Glomerular visceral epithelial cell (primary cell): ENCODE measurements around the gene MAPK6.
"Not testable (repeated sequence)": the region's sequence is repeated elsewhere in the genome, so short reads cannot be mapped to it uniquely, and the experiment has no call there.

Experiments used
- DNase-seq: peaks from one replicate; pipeline ENCODE4 v3.0.0-alpha.2; 2016; ENCODE audit errors: extremely low spot score

Gene MAPK6

GRCh38 chr15:52018693-52019393 is at the start of gene MAPK6:
TSS of gene MAPK6 (plus strand) at chr15:52019219. CDS start at chr15:52046461, 27,242 bp downstream.
- peak; percentile 97 for DNase-seq

GRCh38 chr15:51969728-51970127 is 49.3 kb upstream of the MAPK6 start:
- DNase-seq, result no peak

DNA sequence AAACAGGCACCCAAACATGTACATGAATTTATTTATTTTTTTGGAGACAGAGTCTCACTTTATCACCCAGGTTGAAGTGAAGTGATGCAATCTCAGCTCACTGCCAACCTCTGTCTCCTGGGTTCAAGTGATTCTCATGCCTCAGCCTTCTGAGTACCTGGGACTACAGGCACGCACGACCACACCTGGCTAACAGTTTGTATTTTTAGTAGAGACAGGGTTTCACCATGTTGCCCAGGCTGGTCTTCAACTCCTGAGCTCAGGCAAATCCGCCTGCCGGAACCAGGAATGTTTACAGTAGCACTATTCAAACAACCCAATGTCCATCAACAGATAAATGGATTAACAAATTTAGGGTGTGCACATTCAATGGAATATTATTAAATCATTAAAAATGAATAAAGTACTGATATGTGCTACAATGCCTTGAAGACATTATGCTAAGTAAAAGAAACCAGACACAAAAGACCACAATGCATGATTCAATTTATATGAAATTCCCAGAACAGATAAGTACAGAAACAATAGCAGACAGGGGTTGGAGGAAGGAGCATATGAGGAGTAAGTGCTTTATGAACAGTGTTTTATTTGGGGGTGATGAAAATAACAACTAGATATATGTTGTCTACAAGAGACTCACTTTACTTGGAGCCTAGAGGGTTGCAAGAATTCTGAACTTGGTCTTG is 48.7 kb upstream of the MAPK6 start:
- no peak for DNase-seq

DNA sequence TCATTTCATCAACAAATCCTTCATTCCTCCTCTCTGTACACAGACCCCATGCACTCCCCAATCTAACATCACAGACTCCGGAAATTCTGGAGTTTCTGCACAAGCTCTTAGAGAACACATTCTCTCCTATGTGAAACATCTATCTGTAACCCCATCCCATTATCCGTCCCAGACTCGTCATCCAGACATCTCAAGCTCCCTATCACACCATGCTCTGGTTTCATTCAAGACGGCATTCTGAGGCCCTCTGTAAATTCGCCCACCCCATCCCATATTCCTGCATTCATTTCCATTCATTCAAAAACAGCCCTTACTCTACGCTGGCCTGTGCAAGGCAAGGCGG is 48.0 kb upstream of the MAPK6 start:
- no peak for DNase-seq

GRCh38 chr15:51971375-51972133 is 47.5 kb upstream of the MAPK6 start, which contains the start of gene LEO1:
TSS of gene LEO1 (minus strand) at chr15:51971778. CDS start at chr15:51971745, 33 bp downstream.
- peak; percentile 96 for DNase-seq

GRCh38 chr15:51973220-51973619 is 45.8 kb upstream of the MAPK6 start:
- DNase-seq, result no peak

GRCh38 chr15:51973775-51974174 is 45.2 kb upstream of the MAPK6 start:
- no peak for DNase-seq

GRCh38 chr15:51982013-51982769 is 36.8 kb upstream of the MAPK6 start:
- peak; percentile 70 for DNase-seq

DNA sequence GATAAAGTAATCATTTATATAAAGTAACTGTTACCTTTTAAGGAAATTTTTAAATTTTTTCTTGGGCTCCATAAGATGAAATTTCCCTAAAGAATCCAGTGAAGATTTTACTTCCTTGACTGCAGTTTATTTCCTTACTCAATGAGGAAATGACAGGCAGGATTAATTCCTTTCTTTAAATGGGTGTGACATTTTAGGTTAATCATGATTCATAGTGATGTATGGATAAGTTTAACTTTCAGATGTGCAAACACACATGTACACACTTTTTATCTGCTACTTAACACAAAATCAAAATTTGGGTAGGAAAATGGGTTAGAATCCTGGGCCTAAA is 36.3 kb upstream of the MAPK6 start:
- no peak for DNase-seq

- no peak for DNase-seq
These were observed 27.9 kb upstream of the MAPK6 start for GRCh38 chr15:51991141-51991540.

DNA sequence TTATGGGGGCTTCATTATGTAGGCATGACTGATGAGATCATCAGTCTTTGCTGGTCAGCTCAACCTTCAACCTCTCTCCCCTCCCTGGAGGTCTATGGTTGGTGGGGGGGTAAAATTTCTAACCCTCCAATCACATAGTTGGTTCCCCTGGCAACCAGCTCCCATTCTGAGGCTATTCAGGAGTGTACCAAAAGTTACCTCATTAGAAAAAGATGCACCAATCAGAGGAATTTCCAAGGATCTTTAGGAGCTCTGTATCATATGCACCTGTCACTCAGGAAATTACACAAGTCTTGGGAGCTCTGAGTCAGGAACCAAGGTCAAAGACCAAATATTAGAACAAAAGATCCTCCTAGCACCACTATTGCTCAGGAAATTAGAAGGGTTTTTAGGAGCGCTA is 26.1 kb upstream of the MAPK6 start:
- no peak for DNase-seq

DNA sequence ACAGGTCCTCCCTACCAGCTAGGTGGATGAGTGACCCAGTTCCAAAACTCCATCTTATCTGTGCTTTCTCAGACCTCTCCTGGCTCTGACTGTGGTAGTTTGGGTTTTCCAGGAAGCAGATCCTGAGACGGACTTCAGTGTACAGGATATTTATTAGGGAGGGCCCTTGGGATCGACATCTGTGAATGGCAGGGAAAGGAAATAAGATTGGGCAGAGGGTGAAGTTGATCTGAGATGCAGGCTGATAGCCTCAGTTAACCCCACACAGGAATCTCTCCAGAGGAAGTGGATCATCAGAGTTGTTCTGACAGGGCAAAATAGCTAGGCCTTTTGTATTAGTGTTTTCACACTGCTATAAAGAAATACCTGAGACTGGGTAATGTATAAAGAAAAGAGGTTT is 16.7 kb upstream of the MAPK6 start:
- no peak for DNase-seq

DNA sequence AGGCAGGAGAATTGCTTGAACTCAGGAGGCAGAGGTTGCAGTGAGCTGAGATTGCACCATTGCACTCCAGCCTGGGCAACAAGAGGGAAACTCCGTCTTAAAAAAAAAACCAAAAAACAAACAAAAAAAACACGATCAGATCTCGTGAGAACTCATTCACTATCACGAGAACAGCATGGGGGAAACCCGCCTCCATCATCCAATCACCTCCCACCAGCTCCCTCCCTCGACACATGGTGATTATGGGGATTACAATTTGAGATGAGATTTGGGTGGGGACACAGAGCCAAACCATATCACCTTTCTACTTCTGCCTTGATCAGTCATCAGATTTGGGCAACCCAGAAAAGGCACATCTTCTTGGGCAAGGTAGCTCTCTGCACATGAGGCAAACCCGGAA is 15.9 kb upstream of the MAPK6 start:
- DNase-seq, result not testable (repeated sequence)

DNA sequence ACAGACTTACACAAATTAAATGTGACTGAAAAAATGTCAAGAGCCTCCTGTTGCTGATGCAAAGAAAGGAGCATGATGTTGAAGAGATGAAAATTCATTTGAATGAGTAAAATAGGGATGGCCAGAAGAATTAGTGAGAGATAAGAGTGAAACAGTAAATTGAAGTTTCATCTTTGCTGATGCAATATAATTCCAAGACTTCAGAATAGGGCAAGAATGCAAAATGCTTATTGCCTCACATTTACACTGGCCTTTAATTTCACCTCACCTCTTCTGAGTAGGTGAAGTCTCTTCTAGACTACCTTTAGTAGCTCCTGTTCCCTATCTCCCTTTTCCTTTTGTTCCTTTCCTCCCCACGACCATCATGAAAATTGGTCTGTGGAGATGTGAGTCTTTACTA is 15.3 kb upstream of the MAPK6 start:
- DNase-seq, result no peak

DNA sequence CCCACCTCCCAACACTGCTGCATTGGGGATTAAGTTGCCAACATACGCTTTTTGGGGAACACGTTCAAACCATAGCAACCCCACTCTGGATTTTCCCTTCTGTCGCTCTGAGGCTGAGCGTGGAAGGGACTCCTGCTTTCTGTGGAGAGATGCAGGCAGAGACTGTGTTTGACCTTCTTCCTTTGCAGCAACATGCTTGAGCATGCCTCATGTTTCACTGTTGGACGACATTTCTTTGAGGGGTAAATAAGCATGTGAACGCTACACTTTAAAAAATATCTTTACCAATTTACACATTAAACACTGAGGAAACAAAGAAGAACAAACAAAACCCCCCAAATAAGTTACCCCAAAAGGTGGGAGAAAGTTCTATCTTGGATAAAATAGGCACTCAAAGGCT is 14.2 kb upstream of the MAPK6 start:
- no peak for DNase-seq

- no peak for DNase-seq
These were observed 13.0 kb upstream of the MAPK6 start for GRCh38 chr15:52005748-52006701.

GRCh38 chr15:52006702-52007340 is 12.2 kb upstream of the MAPK6 start:
- DNase-seq, result no peak

- DNase-seq, result no peak
These were observed 10.7 kb upstream of the MAPK6 start for GRCh38 chr15:52008359-52008697.

DNA sequence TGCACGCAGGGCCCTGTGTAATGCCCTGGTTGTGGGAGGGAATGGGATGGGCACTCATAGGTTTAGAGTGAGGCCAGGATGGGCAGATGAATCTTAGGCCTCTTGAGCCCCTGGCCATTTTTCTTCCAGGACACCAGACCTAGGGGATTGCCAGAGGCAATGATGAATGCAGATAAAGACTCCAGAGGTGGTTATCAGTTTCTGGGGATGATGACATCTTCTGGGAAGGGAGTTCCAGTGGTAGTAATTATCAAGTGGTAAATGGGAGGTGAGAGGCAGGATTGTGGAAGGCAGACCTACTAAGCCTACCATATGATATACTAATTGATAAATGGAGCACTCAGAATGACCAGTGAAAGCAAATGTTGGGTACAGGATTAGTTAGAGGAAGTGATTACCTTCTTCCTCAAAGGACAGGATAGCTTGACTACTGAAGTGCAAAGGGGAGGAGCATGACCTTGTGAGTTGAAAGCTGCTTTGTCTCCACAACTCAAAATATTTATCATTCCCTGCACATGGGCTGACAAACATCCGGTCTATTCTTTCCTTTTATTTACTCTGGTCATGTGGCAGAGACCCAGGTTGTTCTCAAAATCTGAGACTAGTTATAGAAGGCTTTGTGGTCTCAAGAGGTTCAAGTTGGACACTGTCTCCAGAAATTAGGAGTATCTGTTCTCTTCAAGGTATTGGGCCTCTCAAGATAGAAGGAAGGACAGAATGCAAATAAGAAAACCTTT is 10.2 kb upstream of the MAPK6 start:
- no peak for DNase-seq
